ENCODE results near the gene SNAP47.
A peak's percentile ranks its signal among the peaks of the same experiment; 100 is the strongest.

SNAP47 gene

DNA sequence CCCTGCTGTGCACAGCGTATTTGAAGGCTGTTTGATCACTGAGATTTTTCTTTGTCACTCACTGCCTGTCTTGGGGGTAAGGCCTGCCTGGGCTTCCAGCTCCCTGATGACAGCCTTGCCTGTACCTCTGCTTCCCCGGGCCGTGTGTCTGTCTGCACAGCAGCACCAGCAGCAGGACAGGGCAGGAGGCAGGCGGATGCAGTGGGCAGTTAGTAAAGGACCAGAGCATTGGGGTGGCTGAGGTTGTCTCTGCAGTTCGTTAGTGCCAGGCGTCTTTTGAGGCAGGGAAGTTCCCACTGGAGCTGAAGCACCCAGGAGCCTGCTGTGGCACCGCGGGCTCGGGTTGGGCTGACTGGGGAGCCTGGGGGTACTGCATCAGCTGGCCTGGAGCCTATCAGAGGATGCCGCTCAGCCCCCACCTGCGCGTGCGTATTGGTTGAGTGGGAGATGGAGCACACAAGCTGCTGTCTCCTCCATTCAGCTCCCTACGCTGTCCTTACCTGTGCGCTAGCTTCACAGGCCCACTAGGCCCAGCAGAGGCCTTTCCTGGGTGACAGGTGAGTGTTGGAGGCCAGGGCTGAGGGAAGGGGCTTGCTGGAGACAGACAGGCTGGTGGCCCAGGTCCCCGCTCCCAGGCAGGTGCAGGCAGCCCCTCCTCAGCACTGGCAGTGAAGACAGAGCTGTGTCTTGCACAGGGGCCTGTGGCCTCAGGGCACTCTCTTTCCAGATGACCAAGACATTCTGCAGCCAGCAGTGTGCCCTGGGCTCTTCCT lies 28.2 kb downstream of the SNAP47 start:
- H4K20me1 ChIP-seq (ENCODE audit: insufficient read depth, low read length), result no peaks in the 10 kb centered on the region
- no peaks in the 10 kb centered on the region for H3K9me2 ChIP-seq (replicated peaks; ENCODE audit: insufficient read depth, low read length)
- peak overlapping the region; percentile 52; the same call in 1 of the 2 replicates for H3K4me2 ChIP-seq (ENCODE audit: low read depth, low read length)
- no peak overlapping the region for H3K9ac ChIP-seq (ENCODE audit: low read length)
- no peaks in the 10 kb centered on the region for H3K27me3 ChIP-seq (replicated peaks; ENCODE audit: insufficient read depth, low read length)
- H3K27ac ChIP-seq (ENCODE audit: low read length), result no peak overlapping the region
- peaks cover 43% of the 10 kb centered on the region for H3K4me1 ChIP-seq (ENCODE audit: low read length)
- H2AFZ ChIP-seq (ENCODE audit: low read length), result no peak overlapping the region
- no peaks in the 10 kb centered on the region for H3K9me3 ChIP-seq (replicated peaks; ENCODE audit: insufficient read depth, low read length)
- H3K4me3 ChIP-seq (ENCODE audit: low read length), result no peak overlapping the region
- H3K36me3 ChIP-seq (replicated peaks; ENCODE audit: insufficient read depth, low read length), result peaks cover 15% of the 10 kb centered on the region
- no peak for DNase-seq
- TF ChIP-seq, protein P1, sequence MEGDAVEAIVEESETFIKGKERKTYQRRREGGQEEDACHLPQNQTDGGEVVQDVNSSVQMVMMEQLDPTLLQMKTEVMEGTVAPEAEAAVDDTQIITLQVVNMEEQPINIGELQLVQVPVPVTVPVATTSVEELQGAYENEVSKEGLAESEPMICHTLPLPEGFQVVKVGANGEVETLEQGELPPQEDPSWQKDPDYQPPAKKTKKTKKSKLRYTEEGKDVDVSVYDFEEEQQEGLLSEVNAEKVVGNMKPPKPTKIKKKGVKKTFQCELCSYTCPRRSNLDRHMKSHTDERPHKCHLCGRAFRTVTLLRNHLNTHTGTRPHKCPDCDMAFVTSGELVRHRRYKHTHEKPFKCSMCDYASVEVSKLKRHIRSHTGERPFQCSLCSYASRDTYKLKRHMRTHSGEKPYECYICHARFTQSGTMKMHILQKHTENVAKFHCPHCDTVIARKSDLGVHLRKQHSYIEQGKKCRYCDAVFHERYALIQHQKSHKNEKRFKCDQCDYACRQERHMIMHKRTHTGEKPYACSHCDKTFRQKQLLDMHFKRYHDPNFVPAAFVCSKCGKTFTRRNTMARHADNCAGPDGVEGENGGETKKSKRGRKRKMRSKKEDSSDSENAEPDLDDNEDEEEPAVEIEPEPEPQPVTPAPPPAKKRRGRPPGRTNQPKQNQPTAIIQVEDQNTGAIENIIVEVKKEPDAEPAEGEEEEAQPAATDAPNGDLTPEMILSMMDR (IDR thresholded peaks at IDR 0.05; ENCODE audit: low read length), result no peak
- TF ChIP-seq EZH2 (optimal IDR thresholded peaks at IDR 0.05; ENCODE audit: low read depth, low read length), result no peak
- no peak for TF ChIP-seq EZH2phosphoT487 (IDR thresholded peaks at IDR 0.05; ENCODE audit: low read length)
- H3F3A ChIP-seq (ENCODE audit: insufficient read depth, low read length), result peaks cover 31% of the 10 kb centered on the region
- H3K79me2 ChIP-seq (ENCODE audit: low read length), result peaks cover 34% of the 10 kb centered on the region

DNA sequence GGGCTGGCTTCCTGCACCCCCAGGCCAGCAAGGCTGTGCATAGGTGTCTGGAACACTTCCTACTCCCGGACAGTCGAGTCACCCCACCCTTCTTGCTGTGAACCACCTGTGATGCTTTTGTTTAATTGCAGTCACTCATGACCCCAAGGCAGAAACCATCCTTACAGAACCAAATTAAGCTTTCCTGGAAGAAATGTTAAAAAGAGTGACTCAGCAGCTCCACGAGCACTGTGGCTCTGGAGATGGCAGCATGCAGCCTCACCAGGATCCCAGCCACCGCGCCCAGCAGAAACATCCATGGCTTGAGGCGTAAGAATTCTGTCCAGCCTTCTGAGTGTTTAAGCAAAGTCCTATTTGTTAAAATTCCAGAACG lies 28.8 kb downstream of the SNAP47 start:
- no peaks in the 10 kb centered on the region for H3K27me3 ChIP-seq (replicated peaks; ENCODE audit: insufficient read depth, low read length)
- H4K20me1 ChIP-seq (ENCODE audit: insufficient read depth, low read length), result no peaks in the 10 kb centered on the region
- H3F3A ChIP-seq (ENCODE audit: insufficient read depth, low read length), result peaks cover 30% of the 10 kb centered on the region
- TF ChIP-seq EZH2phosphoT487 (IDR thresholded peaks at IDR 0.05; ENCODE audit: low read length) (no peak), EZH2 (optimal IDR thresholded peaks at IDR 0.05; ENCODE audit: low read depth, low read length) (no peak)
- TF ChIP-seq, protein P1 (IDR thresholded peaks at IDR 0.05; ENCODE audit: low read length), result no peak
- no peak overlapping the region for H3K4me2 ChIP-seq (ENCODE audit: low read depth, low read length)
- no peak for DNase-seq
- no peaks in the 10 kb centered on the region for H3K9me3 ChIP-seq (replicated peaks; ENCODE audit: insufficient read depth, low read length)
- no peaks in the 10 kb centered on the region for H3K9me2 ChIP-seq (replicated peaks; ENCODE audit: insufficient read depth, low read length)
- H3K79me2 ChIP-seq (ENCODE audit: low read length), result peaks cover 30% of the 10 kb centered on the region
- peaks cover 13% of the 10 kb centered on the region for H3K36me3 ChIP-seq (replicated peaks; ENCODE audit: insufficient read depth, low read length)
- H3K27ac ChIP-seq (ENCODE audit: low read length), result no peak overlapping the region
- H3K4me1 ChIP-seq (ENCODE audit: low read length), result peaks cover 41% of the 10 kb centered on the region
- no peak overlapping the region for H3K9ac ChIP-seq (ENCODE audit: low read length)
- H3K4me3 ChIP-seq (ENCODE audit: low read length), result no peak overlapping the region
- no peak overlapping the region for H2AFZ ChIP-seq (ENCODE audit: low read length)

DNA sequence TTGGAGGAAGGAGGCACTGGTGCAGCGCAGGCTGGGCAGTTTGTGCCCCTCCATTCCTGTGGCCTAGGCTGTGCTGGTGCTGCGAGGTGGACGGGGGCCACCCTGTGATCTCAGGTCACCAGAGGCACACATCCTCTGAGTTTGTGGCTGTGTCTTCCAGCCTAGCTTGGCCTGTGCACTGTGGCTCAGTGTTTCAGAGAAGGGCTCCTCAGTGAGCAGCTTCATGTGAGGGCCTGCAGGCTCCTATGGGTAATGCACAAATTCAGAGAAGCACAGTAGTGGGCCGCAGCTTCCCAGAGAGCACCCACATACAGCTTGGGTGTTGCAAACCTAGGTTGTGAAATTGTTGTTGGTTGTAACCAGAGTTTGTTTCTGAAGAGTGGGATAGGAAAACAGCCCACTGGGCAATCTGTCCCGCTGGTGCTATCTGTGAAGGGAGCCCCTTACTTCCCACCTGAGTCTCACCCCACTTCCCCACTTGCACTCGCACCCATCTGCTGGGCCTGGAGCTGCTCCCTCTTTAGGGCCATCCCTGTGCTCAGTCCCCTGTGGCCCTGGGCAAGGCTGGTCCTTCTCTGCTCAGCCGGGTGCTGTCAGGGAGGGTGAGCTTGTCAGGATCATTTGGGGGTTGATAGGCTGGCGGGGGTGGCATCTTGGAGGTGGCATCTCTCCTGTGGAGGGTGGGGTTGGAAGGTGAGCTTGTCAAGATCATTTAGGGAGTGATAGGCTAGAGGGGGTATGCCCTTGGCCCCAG lies 30.2 kb downstream of the SNAP47 start:
- Histone ChIP-seq H3K9ac (ENCODE audit: low read length) (no peak overlapping the region), H4K20me1 (ENCODE audit: insufficient read depth, low read length) (no peaks in the 10 kb centered on the region)

More for the DNA sequence above, 30.2 kb downstream of the SNAP47 start:
- Histone ChIP-seq H3K4me3 (ENCODE audit: low read length) (no peak overlapping the region), H3K4me1 (ENCODE audit: low read length) (peaks cover 26% of the 10 kb centered on the region), H2AFZ (ENCODE audit: low read length) (no peak overlapping the region), H3K9me2 (replicated peaks; ENCODE audit: insufficient read depth, low read length) (no peaks in the 10 kb centered on the region), H3K36me3 (replicated peaks; ENCODE audit: insufficient read depth, low read length) (peaks cover 6% of the 10 kb centered on the region; the same call in 1 of the 2 replicates), H3K27ac (ENCODE audit: low read length) (no peak overlapping the region), H3F3A (ENCODE audit: insufficient read depth, low read length) (peaks cover 21% of the 10 kb centered on the region), H3K9me3 (replicated peaks; ENCODE audit: insufficient read depth, low read length) (no peaks in the 10 kb centered on the region), H3K4me2 (ENCODE audit: low read depth, low read length) (no peak overlapping the region), H3K27me3 (replicated peaks; ENCODE audit: insufficient read depth, low read length) (no peaks in the 10 kb centered on the region), H3K79me2 (ENCODE audit: low read length) (peaks cover 22% of the 10 kb centered on the region)
- no peak for TF ChIP-seq EZH2phosphoT487 (IDR thresholded peaks at IDR 0.05; ENCODE audit: low read length)
- TF ChIP-seq, protein P1 (IDR thresholded peaks at IDR 0.05; ENCODE audit: low read length), result no peak
- TF ChIP-seq EZH2 (optimal IDR thresholded peaks at IDR 0.05; ENCODE audit: low read depth, low read length), result no peak
- DNase-seq, result no peak

Data from MM.1S (cell line).